NCI-H526 treated with DMSO at 0.1 percent for 48 hours (cell line): Measurements from ENCODE around the gene PDE3A.
"Not testable (repeated sequence)": the region's sequence is repeated elsewhere in the genome, so short reads cannot be mapped to it uniquely, and the experiment has no call there.

Source experiments
- DNase-seq: peaks from one replicate; lab custom pipeline; 2025; lab: John Stamatoyannopoulos, UW

Gene PDE3A

GRCh38 chr12:20604408-20605067 is 236.2 kb downstream of the PDE3A start:
- no peak for DNase-seq

- DNase-seq: not testable (repeated sequence)
Observed at GRCh38 chr12:20615020-20615419, 246.7 kb downstream of the PDE3A start.

- no peak for DNase-seq
Observed at GRCh38 chr12:20616093-20616492, 247.8 kb downstream of the PDE3A start.

GRCh38 chr12:20620261-20620660 is 251.9 kb downstream of the PDE3A start:
- DNase-seq: no peak

- peak; percentile 43 for DNase-seq
Observed at GRCh38 chr12:20624718-20625117, 256.4 kb downstream of the PDE3A start.

GRCh38 chr12:20625531-20625930 is 257.2 kb downstream of the PDE3A start:
- DNase-seq: no peak

- no peak for DNase-seq
Observed at GRCh38 chr12:20627001-20627588, 258.8 kb downstream of the PDE3A start.

GRCh38 chr12:20628226-20628787 is 260.0 kb downstream of the PDE3A start:
- DNase-seq: no peak

- DNase-seq: peak; percentile 3
Observed at GRCh38 chr12:20628999-20629398, 260.7 kb downstream of the PDE3A start.

GRCh38 chr12:20629414-20630156 is 261.2 kb downstream of the PDE3A start:
- no peak for DNase-seq

- peak; percentile 1 for DNase-seq
Observed at GRCh38 chr12:20631711-20632110, 263.4 kb downstream of the PDE3A start.

GRCh38 chr12:20641106-20641505 is 272.8 kb downstream of the PDE3A start:
- no peak for DNase-seq

- DNase-seq: no peak
Observed at GRCh38 chr12:20643822-20644221, 275.5 kb downstream of the PDE3A start.

- peak; percentile 11 for DNase-seq
Observed at GRCh38 chr12:20646239-20646827, 278.0 kb downstream of the PDE3A start.

GRCh38 chr12:20653871-20654270 is 285.5 kb downstream of the PDE3A start:
- DNase-seq: no peak

- no peak for DNase-seq
Observed at GRCh38 chr12:20656600-20656999, 288.3 kb downstream of the PDE3A start.

- DNase-seq: no peak
Observed at GRCh38 chr12:20657496-20657895, 289.2 kb downstream of the PDE3A start.

- DNase-seq: no peak
Observed at GRCh38 chr12:20681334-20681733, 313.0 kb downstream of the PDE3A start.

- no peak for DNase-seq
Observed at GRCh38 chr12:20695232-20695631, 326.9 kb downstream of the PDE3A start, which contains the start of gene SLCO1C1. SLCO1C1 (plus strand) TSS chr12:20695332; CDS start chr12:20699577, 4,245 bp downstream.

- no peak for DNase-seq
Observed at GRCh38 chr12:20696181-20696905, 328.0 kb downstream of the PDE3A start.

- no peak for DNase-seq
Observed at GRCh38 chr12:20701106-20701505, 332.8 kb downstream of the PDE3A start.

GRCh38 chr12:20704860-20705259 is 336.5 kb downstream of the PDE3A start:
- DNase-seq: no peak
